GM18907 (cell line): ENCODE results near the gene STK38L.
A peak's percentile ranks its signal among the peaks of the same experiment; 100 is the strongest.

Source experiments
- ATAC-seq: cut with Tn5 transposase; IDR thresholded peaks from one replicate; pipeline ENCODE4 v1.9.1; 2021; ENCODE audit warnings: mild to moderate bottlenecking, moderate library complexity; ENCODE audit not compliant: unreplicated experiment

The STK38L gene

GRCh38 chr12:27273114-27273513 lies 29.0 kb downstream of the STK38L start:
- no peak for ATAC-seq

GRCh38 chr12:27274706-27275105 lies 30.6 kb downstream of the STK38L start:
- no peak for ATAC-seq

GRCh38 chr12:27276275-27276674 lies 32.2 kb downstream of the STK38L start:
- no peak for ATAC-seq

- ATAC-seq = peak; percentile 89
Observed at GRCh38 chr12:27277846-27278260, 33.8 kb downstream of the STK38L start.

DNA sequence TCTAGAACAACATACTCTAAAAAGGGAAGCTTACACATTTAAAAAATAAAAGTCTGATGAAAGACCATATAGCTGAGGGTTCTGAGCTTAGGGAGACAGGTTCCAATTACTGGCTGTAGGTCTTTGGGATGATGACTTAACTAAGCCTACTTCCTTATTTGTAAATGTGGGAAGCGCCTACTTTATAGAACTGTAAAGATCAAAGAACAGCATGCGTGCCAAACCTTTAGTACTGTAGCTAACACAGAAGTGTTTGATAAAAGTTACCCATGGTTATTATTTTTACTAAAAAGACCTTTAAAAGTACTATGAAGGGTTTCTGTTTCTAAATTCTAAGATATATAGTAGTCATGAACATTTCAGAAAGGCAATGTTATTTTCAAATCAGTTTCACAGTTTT lies 35.7 kb downstream of the STK38L start:
- no peak for ATAC-seq

GRCh38 chr12:27280412-27280811 lies 36.3 kb downstream of the STK38L start:
- no peak for ATAC-seq

DNA sequence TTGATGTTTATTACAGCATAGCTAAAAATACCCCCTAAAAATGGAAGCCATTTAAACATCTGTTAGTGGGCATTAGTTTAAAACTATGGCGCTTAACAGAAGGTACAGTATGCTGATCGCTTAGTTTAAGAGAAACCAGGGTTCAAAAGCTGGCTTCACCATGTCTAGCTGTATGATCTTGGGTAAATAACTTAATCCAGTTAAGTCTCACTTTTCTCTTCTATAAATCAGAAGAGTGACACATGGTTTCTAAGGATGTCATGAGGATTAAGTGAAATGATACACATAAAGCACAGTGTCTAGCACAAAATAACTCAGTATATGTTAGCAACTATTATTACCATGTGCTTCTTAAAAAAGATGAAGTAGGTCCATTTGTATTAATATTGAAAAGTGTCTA lies 38.7 kb downstream of the STK38L start:
- ATAC-seq = no peak

GRCh38 chr12:27284021-27284420 lies 39.9 kb downstream of the STK38L start:
- ATAC-seq = no peak

DNA sequence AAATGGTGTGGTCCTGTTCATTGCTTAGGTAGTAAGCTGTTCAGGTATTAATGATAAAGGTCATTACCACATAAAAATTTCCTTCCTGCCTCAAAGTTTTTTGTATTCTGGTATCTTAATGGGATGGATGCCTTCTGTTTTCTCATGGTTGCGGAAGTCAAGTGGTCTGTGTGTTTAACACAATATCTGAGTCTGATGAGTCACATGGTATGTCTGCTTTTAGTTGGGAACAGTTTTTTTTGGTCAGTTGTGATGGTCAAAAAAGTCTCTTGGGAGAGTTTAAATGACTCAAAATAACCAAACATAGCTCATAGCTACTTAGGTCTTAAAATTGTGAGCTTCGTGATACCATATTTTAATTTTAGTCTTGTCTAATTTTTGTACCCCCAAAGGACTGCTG lies 40.7 kb downstream of the STK38L start:
- ATAC-seq = peak; percentile 71

- ATAC-seq = no peak
Observed at GRCh38 chr12:27285403-27285802, 41.3 kb downstream of the STK38L start.

DNA sequence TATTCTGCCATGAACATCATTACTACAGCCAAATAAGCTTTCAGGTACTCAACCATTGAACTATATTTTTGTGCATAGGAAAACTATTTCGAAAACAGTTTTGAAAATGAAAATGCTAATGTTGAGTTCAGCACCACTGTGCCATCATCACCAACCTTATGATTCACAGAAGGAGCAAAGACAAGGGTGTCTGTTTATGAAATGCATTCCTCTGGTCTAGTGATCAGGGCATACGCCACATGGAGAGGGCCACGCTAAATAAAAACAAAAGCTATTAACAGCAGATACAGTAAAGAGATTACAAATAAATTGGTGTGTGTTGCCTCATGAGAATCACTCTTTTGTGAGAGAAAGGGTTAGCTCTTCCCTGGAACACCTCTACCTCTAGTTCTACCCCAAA lies 45.3 kb downstream of the STK38L start:
- no peak for ATAC-seq

GRCh38 chr12:27290501-27291168 lies 46.5 kb downstream of the STK38L start:
- ATAC-seq = no peak

DNA sequence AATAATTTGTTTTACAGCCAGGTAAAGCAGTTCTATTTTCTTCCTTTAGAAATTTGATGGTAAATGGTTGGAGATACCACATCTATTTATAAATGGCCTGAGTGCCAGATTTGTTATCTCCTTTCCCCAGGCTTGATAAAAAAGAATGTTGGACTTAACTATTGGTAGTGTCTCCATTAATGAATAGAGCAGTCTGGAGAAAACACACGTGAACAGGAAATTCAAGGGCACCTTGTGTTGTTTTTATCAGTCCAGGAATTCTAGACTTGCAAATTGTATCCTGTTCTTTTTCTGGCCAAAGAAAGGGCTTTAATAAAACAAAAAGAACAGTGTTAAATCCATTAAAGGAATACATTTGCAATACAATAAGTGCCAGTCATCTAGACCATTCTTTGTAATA lies 47.8 kb downstream of the STK38L start:
- ATAC-seq = no peak

GRCh38 chr12:27292718-27293117 lies 48.6 kb downstream of the STK38L start:
- ATAC-seq = no peak

DNA sequence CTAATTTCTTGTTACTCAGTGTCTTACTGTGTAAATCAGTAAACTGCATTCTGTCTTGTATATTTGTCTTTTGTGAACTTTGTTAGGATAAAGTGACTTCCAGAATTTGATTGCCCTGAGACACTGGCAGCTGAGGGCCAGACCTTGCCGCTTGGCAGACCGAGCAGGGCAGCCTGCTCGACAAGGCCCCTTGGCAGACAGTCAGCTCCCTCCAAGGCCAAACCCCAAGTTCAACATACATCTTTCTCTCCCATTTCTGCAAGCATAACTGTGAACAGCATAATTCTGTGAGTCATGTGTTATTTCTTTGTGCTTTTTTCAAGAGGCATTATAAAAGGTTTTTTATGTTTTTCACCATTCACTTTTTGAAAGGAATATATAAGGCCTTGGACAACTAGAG lies 49.4 kb downstream of the STK38L start:
- no peak for ATAC-seq

DNA sequence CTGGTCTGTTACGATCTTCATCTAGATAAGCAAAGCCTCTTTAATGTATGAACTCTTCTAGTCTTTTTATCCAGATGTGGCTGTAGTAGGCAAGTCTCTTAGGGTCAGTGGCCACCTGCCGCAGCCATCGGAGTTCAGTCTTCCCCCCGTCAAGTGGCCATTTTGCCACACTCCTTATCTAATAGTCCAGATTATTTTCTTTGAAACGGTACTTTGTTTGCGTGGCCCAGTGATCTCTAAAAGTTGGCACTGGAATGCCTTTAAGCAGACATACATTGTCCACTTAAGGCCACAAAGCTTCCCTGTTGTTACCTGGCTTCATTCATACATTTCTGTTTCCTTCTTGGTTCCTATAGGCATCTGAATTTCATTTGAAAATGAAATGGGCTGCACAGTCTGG lies 52.6 kb downstream of the STK38L start:
- ATAC-seq = no peak

GRCh38 chr12:27297566-27297965 lies 53.5 kb downstream of the STK38L start:
- ATAC-seq = no peak

DNA sequence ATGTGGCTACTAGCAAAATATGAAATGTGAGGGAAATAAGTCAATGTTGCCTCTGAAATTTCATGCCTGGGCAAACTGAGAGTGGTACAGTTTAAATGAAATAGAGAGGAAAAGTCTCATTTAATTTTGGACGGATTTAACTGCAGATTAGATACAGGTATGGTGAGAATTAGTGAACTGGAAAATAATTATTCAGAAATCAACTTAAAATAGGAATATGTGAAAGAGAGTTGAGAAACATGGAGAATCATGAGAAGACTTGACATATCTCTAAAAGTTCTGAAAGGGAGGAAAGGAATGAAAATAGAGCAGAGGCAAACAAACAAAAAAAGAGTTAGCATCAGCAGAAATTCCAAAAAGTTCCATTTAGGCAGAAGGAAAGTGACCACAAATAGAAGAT lies 55.0 kb downstream of the STK38L start:
- no peak for ATAC-seq

GRCh38 chr12:27300226-27300625 lies 56.1 kb downstream of the STK38L start:
- no peak for ATAC-seq

GRCh38 chr12:27303139-27304111 lies 59.3 kb downstream of the STK38L start:
- ATAC-seq = no peak

GRCh38 chr12:27304856-27305255 lies 60.8 kb downstream of the STK38L start:
- no peak for ATAC-seq
